Chondrocyte (in vitro differentiated cells): Measurements from ENCODE around the gene CD8B2. TPM values are rescaled to one million over a fixed set of nuclear protein-coding genes. Genes with fewer than 3 reads are reported as not detected.
"Not testable (repeated sequence)": the region's sequence is repeated elsewhere in the genome, so short reads cannot be mapped to it uniquely, and the experiment has no call there.

Source experiments
- DNase-seq: peaks from one replicate; pipeline ENCODE4 v3.0.0; 2021; ENCODE audit warnings: mixed read lengths, low spot score
- H3K27ac Mint-ChIP-seq: one replicate; pipeline ENCODE4 v1.8.0; 2021; ENCODE audit warnings: mild to moderate bottlenecking, moderate library complexity, mixed read lengths; ENCODE audit not compliant: unreplicated experiment
- H3K27me3 Mint-ChIP-seq: 2 replicates; pipeline ENCODE4 v1.8.0; 2021; ENCODE audit warnings: low read depth, mixed read lengths
- H3K36me3 Mint-ChIP-seq: 2 replicates; pipeline ENCODE4 v1.8.0; 2021; ENCODE audit warnings: low read depth, mixed read lengths
- H3K4me1 Mint-ChIP-seq: 2 replicates; pipeline ENCODE4 v1.8.0; 2021; ENCODE audit warnings: low read depth, mild to moderate bottlenecking, mixed read lengths
- H3K4me3 Mint-ChIP-seq: one replicate; pipeline ENCODE4 v1.8.0; 2021; ENCODE audit warnings: mild to moderate bottlenecking, moderate library complexity, mixed read lengths; ENCODE audit not compliant: unreplicated experiment
- H3K9me3 Mint-ChIP-seq: 2 replicates; pipeline ENCODE4 v1.8.0; 2021; ENCODE audit warnings: low read depth, mixed read lengths
- total RNA-seq: library from RNA; stranded (reverse); gene quantifications from 3 replicates; pipeline ENCODE4 v1.2.1, GENCODE V29; 2021
- TF ChIP-seq, protein P1 (sequence below): fragments of 200-600 bp; sonication (generic); IDR thresholded peaks from 2 replicates; pipeline ENCODE4 v1.5.0; 2021; ENCODE audit warnings: antibody characterized with exemption, mild to moderate bottlenecking, moderate library complexity

Gene CD8B2
- total RNA-seq, 1 donor from 2014 or later, result not detected

DNA sequence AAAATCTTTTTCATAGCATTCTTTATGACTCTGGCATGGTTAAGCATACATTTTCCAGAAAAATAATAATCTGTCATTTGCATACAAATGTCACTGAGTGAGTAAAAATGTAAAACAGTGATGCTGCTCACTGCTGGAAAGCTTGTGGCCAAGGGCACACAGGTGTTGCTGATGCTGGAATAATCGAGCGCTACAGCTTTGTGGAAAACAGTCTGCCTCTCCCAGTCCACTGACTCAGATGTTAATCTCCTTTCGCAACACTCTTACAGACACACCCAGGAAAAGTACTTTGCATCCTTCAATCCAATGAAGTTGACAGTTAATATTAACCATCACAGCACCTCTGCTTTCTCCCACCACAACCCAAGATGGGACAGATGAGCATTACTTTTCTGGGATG lies 27.7 kb downstream of the CD8B2 start:
- not testable (repeated sequence) for H3K9me3 Mint-ChIP-seq, H3K36me3 Mint-ChIP-seq, DNase-seq, H3K27ac Mint-ChIP-seq, H3K27me3 Mint-ChIP-seq, H3K4me3 Mint-ChIP-seq, H3K4me1 Mint-ChIP-seq

DNA sequence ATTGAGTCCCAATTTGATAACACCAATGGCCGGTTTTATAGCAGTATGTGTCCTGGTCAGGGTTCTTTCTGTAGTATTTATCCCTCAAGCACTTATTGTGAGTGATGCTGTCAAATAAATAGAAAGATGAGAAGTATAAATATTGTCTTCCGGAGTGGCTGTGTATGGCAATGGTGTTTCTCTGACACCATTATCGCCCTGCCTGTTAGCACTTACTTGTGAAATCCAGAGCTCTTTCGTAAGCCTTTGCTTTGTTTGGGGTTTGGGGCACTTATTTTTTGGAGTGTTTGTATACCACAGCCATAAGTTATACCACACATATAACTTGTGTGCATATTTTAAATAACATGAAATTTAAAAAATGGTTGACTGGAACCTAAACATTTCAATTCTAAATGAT lies 29.3 kb downstream of the CD8B2 start:
- H3K27ac Mint-ChIP-seq, result no peak overlapping the region
- no peak for DNase-seq
- H3K27me3 Mint-ChIP-seq, result peaks cover 5% of the 10 kb centered on the region
- peaks cover 7% of the 10 kb centered on the region for H3K4me1 Mint-ChIP-seq
- H3K4me3 Mint-ChIP-seq, result no peak overlapping the region
- no peaks in the 10 kb centered on the region for H3K9me3 Mint-ChIP-seq
- TF ChIP-seq, protein P1, sequence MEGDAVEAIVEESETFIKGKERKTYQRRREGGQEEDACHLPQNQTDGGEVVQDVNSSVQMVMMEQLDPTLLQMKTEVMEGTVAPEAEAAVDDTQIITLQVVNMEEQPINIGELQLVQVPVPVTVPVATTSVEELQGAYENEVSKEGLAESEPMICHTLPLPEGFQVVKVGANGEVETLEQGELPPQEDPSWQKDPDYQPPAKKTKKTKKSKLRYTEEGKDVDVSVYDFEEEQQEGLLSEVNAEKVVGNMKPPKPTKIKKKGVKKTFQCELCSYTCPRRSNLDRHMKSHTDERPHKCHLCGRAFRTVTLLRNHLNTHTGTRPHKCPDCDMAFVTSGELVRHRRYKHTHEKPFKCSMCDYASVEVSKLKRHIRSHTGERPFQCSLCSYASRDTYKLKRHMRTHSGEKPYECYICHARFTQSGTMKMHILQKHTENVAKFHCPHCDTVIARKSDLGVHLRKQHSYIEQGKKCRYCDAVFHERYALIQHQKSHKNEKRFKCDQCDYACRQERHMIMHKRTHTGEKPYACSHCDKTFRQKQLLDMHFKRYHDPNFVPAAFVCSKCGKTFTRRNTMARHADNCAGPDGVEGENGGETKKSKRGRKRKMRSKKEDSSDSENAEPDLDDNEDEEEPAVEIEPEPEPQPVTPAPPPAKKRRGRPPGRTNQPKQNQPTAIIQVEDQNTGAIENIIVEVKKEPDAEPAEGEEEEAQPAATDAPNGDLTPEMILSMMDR, result no peak
- H3K36me3 Mint-ChIP-seq, result no peaks in the 10 kb centered on the region

DNA sequence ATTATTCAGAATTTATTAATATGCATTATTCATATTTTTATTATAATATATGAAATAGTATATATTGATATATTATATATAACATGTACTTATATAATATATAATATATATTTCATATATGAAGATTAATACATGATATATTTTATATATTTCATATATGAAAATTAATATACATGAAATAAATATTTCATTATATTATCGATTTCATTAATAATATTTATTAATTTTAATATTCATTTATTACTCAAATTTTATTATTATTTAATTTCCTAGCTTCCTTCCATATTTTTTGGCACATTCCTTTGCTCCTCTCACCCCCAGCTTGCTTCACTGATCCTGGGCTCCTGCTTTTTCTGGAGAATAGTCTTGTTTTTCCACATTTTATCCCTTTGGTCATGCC lies 29.7 kb downstream of the CD8B2 start:
- Mint-ChIP-seq H3K9me3 (no peaks in the 10 kb centered on the region), H3K27me3 (peaks cover 5% of the 10 kb centered on the region), H3K4me3 (no peak overlapping the region), H3K4me1 (peaks cover 5% of the 10 kb centered on the region), H3K27ac (no peak overlapping the region), H3K36me3 (no peaks in the 10 kb centered on the region)
- DNase-seq, result no peak
- TF ChIP-seq, protein P1, result no peak

DNA sequence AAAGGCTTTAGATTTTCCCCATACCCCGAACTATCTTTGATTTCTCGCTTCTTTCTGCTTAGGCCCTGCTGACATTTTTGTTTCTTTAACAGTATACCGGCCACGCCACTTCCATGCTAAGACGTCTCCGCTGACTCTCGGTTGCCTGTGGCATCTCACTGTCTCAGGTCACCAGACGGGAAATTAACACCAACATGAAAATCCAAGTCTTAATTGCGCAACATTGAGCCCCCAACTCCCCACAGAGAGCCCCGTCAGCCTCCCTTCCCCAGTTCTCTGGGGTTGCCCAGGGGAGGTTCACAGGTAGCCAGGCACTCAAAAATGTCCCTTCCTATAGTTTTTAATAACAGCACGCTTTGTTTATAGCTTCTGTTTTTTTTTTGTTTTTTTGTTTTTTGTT lies 30.2 kb downstream of the CD8B2 start:
- no peak for DNase-seq
- TF ChIP-seq, protein P1, result no peak
- peaks cover 5% of the 10 kb centered on the region for H3K27me3 Mint-ChIP-seq

DNA sequence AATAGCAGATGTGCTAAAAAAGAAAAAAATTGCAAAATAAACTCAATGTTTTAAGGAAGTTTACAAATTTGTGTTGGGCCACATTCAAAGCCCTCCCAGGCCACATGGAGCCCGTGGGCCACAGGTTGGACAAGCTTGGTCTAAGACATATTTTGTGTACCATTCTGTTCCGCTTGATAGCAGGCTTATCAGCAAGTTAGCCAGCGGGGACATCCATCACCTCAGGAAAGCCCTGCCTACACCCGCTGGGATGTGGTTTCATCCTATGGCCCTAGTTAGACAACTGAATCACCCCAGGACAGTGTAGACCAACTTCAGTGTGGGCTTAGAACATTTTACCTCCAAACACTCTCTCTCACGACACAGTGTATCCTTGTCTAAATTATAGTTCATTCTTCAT lies 32.6 kb downstream of the CD8B2 start:
- TF ChIP-seq, protein P1, result no peak
- DNase-seq, result no peak
- Mint-ChIP-seq H3K4me3 (no peak overlapping the region), H3K36me3 (no peaks in the 10 kb centered on the region), H3K27me3 (peaks cover 5% of the 10 kb centered on the region), H3K4me1 (no peaks in the 10 kb centered on the region), H3K9me3 (no peaks in the 10 kb centered on the region), H3K27ac (no peak overlapping the region)

More for the DNA sequence above, 30.2 kb downstream of the CD8B2 start:
- H3K4me3 Mint-ChIP-seq, result no peak overlapping the region
- H3K4me1 Mint-ChIP-seq, result no peaks in the 10 kb centered on the region
- no peaks in the 10 kb centered on the region for H3K9me3 Mint-ChIP-seq
- H3K36me3 Mint-ChIP-seq, result no peaks in the 10 kb centered on the region
- no peak overlapping the region for H3K27ac Mint-ChIP-seq

DNA sequence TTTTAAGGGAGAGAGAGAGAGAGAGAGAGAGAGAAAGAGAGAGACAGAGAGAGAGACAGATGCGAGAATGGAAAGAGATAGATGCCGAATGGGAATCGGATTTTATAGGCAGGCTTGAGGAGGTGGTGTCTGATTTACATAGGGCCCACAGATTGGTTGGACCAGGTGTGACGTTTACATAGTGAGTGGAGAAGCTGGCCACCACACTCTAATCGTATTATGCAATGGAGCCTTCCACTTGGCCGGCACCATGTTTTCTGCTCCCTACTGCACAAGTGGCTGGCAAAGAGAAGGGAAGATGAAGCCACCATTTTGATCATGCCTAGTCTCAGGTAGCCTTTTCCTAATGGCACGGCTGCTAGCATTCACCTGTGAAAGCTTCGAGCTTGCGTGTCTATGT lies 33.9 kb downstream of the CD8B2 start:
- DNase-seq, result no peak
- no peaks in the 10 kb centered on the region for H3K9me3 Mint-ChIP-seq
- no peaks in the 10 kb centered on the region for H3K4me1 Mint-ChIP-seq
- H3K36me3 Mint-ChIP-seq, result no peaks in the 10 kb centered on the region
- no peak overlapping the region for H3K27ac Mint-ChIP-seq
- TF ChIP-seq, protein P1, result no peak
- no peak overlapping the region for H3K4me3 Mint-ChIP-seq
- peaks cover 5% of the 10 kb centered on the region for H3K27me3 Mint-ChIP-seq
